Mesodermal cell (in vitro differentiated cells): ENCODE measurements around the gene PCGF3.
A peak's percentile ranks its signal among the peaks of the same experiment; 100 is the strongest.

ENCODE experiments used
- H3K27ac ChIP-seq: 2 replicates; pipeline ENCODE4 v1.7.0; 2013; ENCODE audit warnings: mild to moderate bottlenecking, low read depth, low read length, moderate library complexity; ENCODE audit not compliant: severe bottlenecking
- H3K36me3 ChIP-seq: 2 replicates; pipeline ENCODE4 v1.7.1; 2013; ENCODE audit warnings: mild to moderate bottlenecking, low read length, moderate library complexity; ENCODE audit not compliant: control insufficient read depth, insufficient read depth
- H3K4me1 ChIP-seq: one replicate; pipeline ENCODE4 v1.7.1; 2013; ENCODE audit warnings: mild to moderate bottlenecking, low read length; ENCODE audit not compliant: insufficient read depth, control insufficient read depth, poor library complexity, severe bottlenecking
- H3K4me3 ChIP-seq: 2 replicates; pipeline ENCODE4 v1.7.0; 2013; ENCODE audit warnings: low read length, control low read depth, mild to moderate bottlenecking; ENCODE audit not compliant: insufficient read depth, poor library complexity, severe bottlenecking; ENCODE audit errors: extremely low read depth
- H3K9me3 ChIP-seq: 2 replicates; pipeline ENCODE4 v1.7.1; 2013; ENCODE audit warnings: mild to moderate bottlenecking, low read length, moderate library complexity; ENCODE audit not compliant: control insufficient read depth
- WGBS, 2 experiments: methylation state at CpG; one replicate each; pipeline ENCODE4 v1.1.5; 2013; ENCODE audit warnings: missing lambda C conversion rate in 2 of 2; ENCODE audit not compliant: insufficient coverage in 2 of 2; 5-methylcytosine and 5-hydroxymethylcytosine counted together

The PCGF3 gene

DNA sequence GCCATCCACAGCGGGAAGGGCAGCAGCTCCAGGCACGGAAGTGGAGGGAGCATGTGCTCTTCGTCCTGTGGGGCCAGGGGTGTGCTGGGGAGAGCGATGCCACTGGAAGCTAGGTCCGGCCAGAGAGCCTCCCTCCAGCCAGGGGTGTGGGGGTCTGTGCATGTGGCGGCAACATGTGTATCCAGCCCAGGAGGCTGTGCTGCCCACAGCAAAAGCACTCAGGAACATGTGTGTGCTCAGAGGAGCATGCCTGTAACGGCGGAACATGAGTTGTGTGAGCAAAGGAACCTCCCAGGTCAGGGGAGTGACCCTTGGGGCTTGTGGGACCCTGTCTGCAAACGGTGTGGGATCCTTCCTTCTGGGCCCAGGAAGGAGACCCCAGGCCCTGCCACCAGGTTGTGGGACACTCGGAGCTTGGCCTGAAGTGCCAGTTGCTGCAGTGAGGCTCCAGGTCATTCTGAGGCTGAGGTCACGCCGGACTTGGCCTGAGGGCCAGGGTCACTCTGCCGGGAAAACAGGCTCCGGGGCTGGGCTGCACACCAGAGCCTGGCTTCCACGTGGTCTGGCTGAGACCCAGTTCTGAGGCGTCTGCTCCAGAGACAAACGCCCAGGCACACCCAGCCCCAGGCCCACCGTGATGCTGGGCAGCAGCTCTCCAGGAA is 83.1 kb downstream of the PCGF3 start:
- H3K4me1 ChIP-seq, result no peaks in the 10 kb centered on the region
- 81 to 85% methylated on average over 18 of the region's 18 CpGs for WGBS, 2 experiments

DNA sequence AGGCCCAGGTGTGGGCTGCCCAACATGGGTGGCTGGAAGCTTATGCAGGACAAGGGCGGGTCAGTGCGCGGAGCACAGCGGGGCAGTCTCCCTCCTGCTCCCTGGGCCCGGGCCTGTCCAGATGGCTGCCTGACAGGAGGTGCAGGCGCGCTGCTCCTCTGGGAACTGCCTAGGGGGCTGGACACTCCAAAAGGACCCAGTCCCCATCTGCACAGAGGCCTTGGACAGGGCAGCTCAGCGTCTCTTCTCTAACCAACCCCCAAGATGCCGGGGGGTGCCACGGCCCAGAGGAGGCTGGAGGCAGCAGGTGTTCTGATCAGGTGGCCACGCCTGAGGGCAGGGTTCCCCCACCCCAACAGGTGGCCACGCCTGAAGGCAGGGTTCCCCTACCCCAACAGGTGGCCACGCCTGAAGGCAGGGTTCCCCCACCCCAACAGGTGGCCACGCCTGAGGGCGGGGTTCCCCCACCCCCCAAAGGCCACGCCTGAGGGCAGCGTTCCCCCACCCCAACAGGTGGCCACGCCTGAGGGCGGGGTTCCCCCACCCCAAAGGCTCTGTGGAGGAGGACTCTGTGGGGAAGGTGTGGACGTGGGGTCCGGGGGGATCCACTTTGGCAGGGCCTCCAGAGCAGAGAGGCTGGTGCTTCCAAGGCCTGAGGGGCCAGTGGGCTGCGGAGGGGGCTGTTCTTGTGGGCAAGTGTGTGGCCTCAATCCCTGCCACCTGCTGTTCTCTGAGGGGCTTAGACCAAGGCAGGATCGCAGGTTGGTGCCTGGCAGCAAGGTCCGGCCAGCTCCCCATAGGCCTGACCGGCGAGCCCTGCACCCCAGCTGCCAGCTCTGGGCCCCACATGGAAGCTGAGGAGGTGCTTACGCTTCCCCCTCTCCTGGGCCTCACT is 84.2 kb downstream of the PCGF3 start:
- no peaks in the 10 kb centered on the region for H3K36me3 ChIP-seq
- 82 to 87% methylated on average over 16 to 17 of the region's 27 CpGs for WGBS, 2 experiments
- H3K4me1 ChIP-seq, result no peaks in the 10 kb centered on the region
- H3K4me3 ChIP-seq, result no peak overlapping the region
- no peaks in the 10 kb centered on the region for H3K9me3 ChIP-seq
- no peak overlapping the region for H3K27ac ChIP-seq

More for the DNA sequence above, 83.1 kb downstream of the PCGF3 start:
- no peaks in the 10 kb centered on the region for H3K9me3 ChIP-seq
- no peak overlapping the region for H3K4me3 ChIP-seq
- H3K36me3 ChIP-seq, result no peaks in the 10 kb centered on the region
- no peak overlapping the region for H3K27ac ChIP-seq

DNA sequence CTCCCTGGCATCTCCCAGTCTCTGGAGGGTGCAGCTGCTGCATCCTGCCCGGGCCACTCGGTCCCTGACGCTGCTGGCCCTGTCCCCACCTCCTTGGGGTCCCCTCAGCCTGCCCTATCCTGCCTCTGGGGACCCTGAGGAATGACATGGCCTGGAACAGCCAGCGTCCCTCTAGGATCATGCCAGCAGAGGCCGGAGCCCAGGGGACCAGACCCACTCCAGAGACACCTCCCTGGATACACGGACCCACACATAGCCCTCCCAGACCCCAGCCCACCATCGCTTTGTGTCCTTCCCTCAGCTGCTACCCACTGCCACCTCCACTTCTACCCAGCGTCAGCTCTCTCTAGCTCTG is 84.8 kb downstream of the PCGF3 start:
- Histone ChIP-seq H3K36me3 (no peaks in the 10 kb centered on the region), H3K4me3 (no peak overlapping the region), H3K9me3 (no peaks in the 10 kb centered on the region), H3K27ac (no peak overlapping the region), H3K4me1 (peaks cover 4% of the 10 kb centered on the region)
- WGBS, 2 experiments, result 71 to 74% methylated on average over 6 to 8 of the region's 8 CpGs

- WGBS, 2 experiments, result 74 to 80% methylated on average over 17 to 24 of the region's 29 CpGs
- H3K4me1 ChIP-seq, result peaks cover 6% of the 10 kb centered on the region
- no peak overlapping the region for H3K27ac ChIP-seq
- no peaks in the 10 kb centered on the region for H3K36me3 ChIP-seq
- no peak overlapping the region for H3K4me3 ChIP-seq
- no peaks in the 10 kb centered on the region for H3K9me3 ChIP-seq
Measured at GRCh38 chr4:791252-791897, 85.7 kb downstream of the PCGF3 start.

DNA sequence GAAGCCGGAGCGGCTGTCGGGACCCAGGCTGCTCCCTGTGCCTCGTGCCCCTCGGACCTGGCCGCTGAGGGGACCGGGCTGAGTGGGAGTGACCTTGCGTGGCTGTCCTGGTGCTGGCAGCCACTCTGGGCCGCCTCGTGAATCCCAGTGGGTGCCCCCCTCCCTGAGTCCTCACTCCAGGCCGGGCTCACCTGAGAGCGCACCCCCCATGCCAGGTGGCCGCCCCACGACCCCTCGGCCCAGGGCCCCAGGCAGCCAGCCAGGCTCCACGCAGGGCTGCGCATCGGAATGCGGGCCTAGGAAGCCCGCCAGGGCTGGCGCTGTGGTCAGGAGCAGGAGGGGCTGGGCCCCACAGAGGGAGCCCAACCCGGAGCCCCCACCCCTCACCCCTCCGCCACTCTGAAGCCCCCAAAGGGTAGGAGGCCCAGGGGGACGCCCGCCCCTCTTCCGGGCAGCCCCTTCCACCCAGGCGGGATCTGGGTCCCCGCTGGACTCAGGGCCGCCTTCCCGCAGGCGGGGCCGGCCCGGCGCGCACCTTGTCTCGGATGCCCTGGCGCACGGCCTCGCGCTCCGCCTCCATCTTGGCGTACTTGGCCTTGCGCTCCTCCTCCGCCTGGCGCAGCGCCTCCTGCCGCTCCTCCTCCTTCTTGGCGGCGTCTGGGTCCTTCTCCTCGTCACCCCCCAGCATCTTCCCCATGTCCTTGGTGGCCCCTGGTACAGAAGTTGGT is 86.4 kb downstream of the PCGF3 start:
- no peak overlapping the region for H3K4me3 ChIP-seq
- H3K36me3 ChIP-seq, result no peaks in the 10 kb centered on the region
- no peaks in the 10 kb centered on the region for H3K9me3 ChIP-seq
- H3K4me1 ChIP-seq, result peaks cover 6% of the 10 kb centered on the region
- no peak overlapping the region for H3K27ac ChIP-seq
- 36 to 49% methylated on average over 34 to 44 of the region's 50 CpGs for WGBS, 2 experiments

- Histone ChIP-seq H3K36me3 (no peaks in the 10 kb centered on the region), H3K9me3 (no peaks in the 10 kb centered on the region), H3K4me1 (peaks cover 6% of the 10 kb centered on the region), H3K4me3 (no peak overlapping the region), H3K27ac (no peak overlapping the region)
- WGBS, 2 experiments, result 65 to 93% methylated on average over 3 to 16 of the region's 17 CpGs
Measured at GRCh38 chr4:792626-793092, 87.0 kb downstream of the PCGF3 start.

DNA sequence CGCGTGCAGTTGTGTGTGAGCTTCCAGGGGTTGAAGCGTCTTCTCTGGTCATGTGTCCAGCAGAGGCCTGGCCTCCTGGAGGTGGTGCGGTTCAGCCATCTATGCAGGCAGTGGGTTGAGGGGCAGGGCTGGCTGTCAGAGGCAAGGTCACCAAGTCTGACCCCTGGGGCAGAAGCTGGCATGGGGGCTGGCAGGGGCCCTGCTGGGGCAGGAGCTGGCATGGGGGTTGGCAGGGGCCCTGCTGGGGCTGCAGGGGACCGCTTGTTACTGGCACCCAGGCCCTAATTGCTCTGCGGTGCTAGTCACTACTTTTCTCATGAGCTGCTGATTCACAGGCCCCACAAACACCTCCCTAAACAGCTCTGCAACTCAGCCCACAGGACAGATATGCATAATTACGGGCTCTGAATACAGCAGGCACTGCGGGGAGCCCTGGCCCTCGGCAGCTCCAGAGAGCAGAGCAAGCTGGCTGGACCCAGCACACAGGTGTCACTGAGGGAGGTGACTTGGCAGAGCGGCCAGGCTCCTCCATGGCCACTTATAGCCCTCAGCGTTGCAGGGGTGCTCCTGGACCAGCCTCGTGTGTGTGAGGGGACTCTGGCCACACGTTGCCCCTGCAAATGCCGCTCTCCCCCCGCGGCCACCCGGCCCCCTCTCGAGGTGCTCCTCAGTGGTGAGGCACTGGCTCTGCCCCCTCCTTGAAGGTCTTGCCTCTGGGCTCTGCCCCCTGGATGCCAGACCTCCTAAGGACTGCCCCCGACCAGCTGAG is 87.6 kb downstream of the PCGF3 start:
- no peak overlapping the region for H3K4me3 ChIP-seq
- H3K27ac ChIP-seq, result no peak overlapping the region
- H3K4me1 ChIP-seq, result peaks cover 6% of the 10 kb centered on the region
- 40 to 44% methylated on average over 14 to 16 of the region's 19 CpGs for WGBS, 2 experiments
- H3K36me3 ChIP-seq, result no peaks in the 10 kb centered on the region
- H3K9me3 ChIP-seq, result no peaks in the 10 kb centered on the region

DNA sequence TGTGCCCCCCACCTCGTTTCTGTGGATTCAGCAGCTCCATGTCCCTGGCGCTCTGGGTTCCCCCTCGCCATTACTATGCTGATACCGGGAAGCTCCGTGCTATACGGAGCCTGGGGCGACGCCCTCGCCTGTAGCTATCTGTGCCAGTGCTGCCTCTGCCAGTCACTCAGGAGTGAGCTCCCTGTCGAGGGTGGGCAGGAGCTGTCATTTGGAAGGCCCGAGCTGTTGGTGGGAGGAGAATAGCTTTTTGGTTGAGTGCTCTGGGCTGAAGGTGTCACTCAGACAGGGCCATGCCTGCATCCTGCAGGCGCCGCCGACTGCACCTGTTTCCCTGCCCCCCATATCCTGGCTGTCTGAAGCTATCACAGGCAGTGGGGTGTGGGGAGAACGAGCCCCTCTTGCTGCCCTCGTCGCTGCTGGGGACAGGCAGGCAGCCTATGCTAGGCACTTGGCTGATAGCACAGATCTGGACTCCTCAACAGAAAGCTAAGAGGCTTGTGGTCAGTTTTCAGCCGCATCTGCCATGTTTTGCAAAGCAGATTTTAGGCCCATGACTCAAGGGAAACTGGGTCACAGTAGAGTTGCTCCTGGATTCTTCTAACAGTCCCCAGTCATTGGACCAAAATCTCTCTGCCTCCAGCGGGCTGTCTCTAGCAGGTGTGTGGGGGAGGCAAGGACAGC is 88.4 kb downstream of the PCGF3 start:
- Histone ChIP-seq H3K4me1 (peaks cover 8% of the 10 kb centered on the region), H3K27ac (no peak overlapping the region), H3K4me3 (no peak overlapping the region), H3K36me3 (no peaks in the 10 kb centered on the region), H3K9me3 (no peaks in the 10 kb centered on the region)
- 37 to 41% methylated on average over 9 to 16 of the region's 19 CpGs for WGBS, 2 experiments

GRCh38 chr4:794900-795725 is 89.5 kb downstream of the PCGF3 start:
- Histone ChIP-seq H3K4me1 (peaks cover 11% of the 10 kb centered on the region), H3K9me3 (no peaks in the 10 kb centered on the region), H3K4me3 (peak overlapping the region; percentile 2), H3K36me3 (no peaks in the 10 kb centered on the region), H3K27ac (no peak overlapping the region)
- WGBS, 2 experiments, result 9 to 26% methylated on average over 42 to 58 of the region's 71 CpGs
